ENCODE measurements around the gene ASB11.

ASB11 gene

DNA sequence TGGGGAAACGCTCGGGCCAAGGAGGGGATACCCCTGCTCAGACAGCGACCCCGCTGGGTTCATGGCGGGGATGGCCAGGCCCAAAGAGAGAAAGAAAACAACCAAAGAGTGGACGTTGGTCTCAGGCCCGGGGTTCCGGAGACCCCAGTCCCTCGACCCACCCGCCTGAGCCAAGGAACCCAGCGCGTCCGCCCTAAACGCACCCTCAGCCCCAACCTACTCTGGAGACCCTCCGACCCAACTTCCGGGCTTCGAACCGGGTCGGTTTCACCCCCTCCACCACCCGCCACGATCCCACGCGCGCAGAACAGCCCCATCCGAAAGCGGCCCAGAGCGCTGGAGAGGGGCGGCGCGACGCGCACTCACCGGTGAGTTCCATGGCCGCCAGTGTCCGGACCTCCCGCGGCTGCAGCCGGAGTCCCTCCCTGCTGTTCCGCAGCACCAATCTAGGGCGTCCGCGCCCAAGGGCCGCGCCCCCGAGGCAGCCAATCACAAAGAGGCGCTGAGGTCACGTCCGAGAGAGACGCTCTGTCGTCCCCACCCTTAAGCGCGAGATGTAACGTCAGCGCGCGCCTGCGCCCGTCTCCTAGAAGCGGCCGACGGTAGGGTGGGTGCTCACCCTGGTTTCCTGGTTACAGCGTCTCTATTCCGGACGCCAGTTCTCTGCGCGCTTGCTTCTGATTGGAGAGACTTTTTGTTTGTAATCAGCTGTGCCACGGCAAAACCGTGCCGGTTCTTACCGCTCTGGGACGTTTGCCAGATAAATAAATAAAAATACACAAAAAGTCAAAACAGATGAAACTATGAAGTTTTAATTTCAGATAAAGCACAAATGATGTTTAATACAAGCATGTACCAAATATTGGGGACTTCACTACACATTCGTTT lies 19.9 kb upstream of the ASB11 start, which contains the start of gene PIGA:
TSS of gene PIGA (minus strand) at position 389 of the 888 bp plus-strand sequence. CDS start 3,593 bp downstream, outside the sequence.
- Histone ChIP-seq H3K9ac (ENCODE audit: low read length) (peak within 1 kb of the TSS; percentile 73), H3K27me3 (ENCODE audit: control insufficient read depth, insufficient read depth, low read length) (peaks cover 31% of the 10 kb centered on the region), H3K36me3 (ENCODE audit: control insufficient read depth, insufficient read depth, low read length) (peaks cover 13% of the 10 kb centered on the region), H3K4me3 (ENCODE audit: low read depth, low read length) (peak within 1 kb of the TSS; percentile 85), H3K9me3 (ENCODE audit: control insufficient read depth, insufficient read depth, low read depth, low read length) (no peaks in the 10 kb centered on the region), H3K27ac (ENCODE audit: low read depth, low read length) (peak within 1 kb of the TSS; percentile 51; the same call in 1 of the 2 replicates), H3K4me1 (ENCODE audit: control insufficient read depth, insufficient read depth, low read length) (no peaks in the 10 kb centered on the region)

DNA sequence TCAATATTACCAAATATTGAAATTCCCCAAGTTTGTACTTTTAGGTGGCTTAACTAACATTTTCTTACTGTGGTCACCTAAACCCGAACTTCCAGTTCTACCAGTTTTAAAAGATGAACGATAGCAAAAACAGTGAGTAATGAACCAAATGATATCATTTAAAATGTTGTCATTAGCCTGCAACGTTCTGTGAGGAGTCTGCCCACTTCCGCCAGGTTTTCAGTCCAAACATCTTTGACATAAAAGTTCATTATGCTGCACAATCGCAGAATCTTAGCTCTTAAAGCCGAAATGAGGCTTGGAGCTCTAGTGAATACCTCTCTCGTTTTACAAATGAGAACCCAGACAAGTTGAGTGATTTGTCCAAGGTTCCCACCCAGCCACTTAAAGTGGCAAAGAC lies 19.1 kb upstream of the ASB11 start:
- Histone ChIP-seq H3K27me3 (ENCODE audit: control insufficient read depth, insufficient read depth, low read length) (peaks cover 27% of the 10 kb centered on the region), H3K9ac (ENCODE audit: low read length) (peak overlapping the region; percentile 73), H3K27ac (ENCODE audit: low read depth, low read length) (peak overlapping the region; percentile 51; the same call in 1 of the 2 replicates), H3K4me3 (ENCODE audit: low read depth, low read length) (peak overlapping the region; percentile 85), H3K9me3 (ENCODE audit: control insufficient read depth, insufficient read depth, low read depth, low read length) (no peaks in the 10 kb centered on the region), H3K4me1 (ENCODE audit: control insufficient read depth, insufficient read depth, low read length) (no peaks in the 10 kb centered on the region), H3K36me3 (ENCODE audit: control insufficient read depth, insufficient read depth, low read length) (peaks cover 16% of the 10 kb centered on the region)

DNA sequence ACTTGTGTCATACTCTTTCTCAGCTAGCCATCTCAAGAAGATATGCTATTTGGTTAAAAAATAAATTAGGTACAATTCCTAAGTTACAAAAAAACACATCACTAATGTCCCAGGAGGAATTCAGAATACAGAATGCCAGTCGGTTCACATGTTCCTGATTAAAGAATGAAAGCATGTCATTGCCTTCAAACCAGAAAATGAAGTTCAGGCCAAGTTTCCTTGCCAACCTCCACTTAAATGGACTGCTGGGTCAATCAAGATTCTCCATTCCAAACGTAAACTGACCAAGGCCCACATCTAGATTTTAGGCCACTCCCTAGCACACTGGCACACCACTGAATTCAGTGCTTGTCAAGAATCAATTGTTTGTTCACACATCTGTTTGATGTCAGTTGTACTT lies 13.4 kb upstream of the ASB11 start:
- H3K27me3 ChIP-seq (ENCODE audit: control insufficient read depth, insufficient read depth, low read length), result peaks cover 4% of the 10 kb centered on the region; the same call in 1 of the 2 replicates

DNA sequence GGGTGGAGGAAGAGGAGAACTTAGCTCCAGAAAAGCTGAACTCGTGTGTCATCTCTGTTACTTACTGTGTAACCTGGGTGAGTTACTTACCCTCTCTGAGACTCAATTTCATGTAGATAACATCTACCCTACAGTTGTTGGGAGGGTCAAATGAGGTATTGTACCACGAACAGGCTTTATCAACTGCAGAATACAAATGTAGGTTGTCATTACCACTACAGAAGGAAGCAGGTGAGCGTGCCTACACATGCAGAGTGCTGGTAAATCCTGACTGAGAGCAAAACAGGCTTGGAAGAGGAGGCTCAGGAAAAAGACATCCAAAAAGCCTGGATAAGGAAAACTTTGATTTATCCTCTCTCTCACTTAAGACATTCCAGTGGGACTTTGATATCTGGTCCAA lies 12.7 kb upstream of the ASB11 start:
- H3K27me3 ChIP-seq (ENCODE audit: control insufficient read depth, insufficient read depth, low read length), result peaks cover 8% of the 10 kb centered on the region; the same call in 1 of the 2 replicates
- H3K9ac ChIP-seq (ENCODE audit: low read length), result no peak overlapping the region
- H3K4me1 ChIP-seq (ENCODE audit: control insufficient read depth, insufficient read depth, low read length), result no peaks in the 10 kb centered on the region
- H3K36me3 ChIP-seq (ENCODE audit: control insufficient read depth, insufficient read depth, low read length), result peaks cover 45% of the 10 kb centered on the region
- no peak overlapping the region for H3K4me3 ChIP-seq (ENCODE audit: low read depth, low read length)
- no peak overlapping the region for H3K27ac ChIP-seq (ENCODE audit: low read depth, low read length)
- H3K9me3 ChIP-seq (ENCODE audit: control insufficient read depth, insufficient read depth, low read depth, low read length), result no peaks in the 10 kb centered on the region

More for the DNA sequence above, 13.4 kb upstream of the ASB11 start:
- H3K4me3 ChIP-seq (ENCODE audit: low read depth, low read length), result no peak overlapping the region
- peaks cover 38% of the 10 kb centered on the region for H3K36me3 ChIP-seq (ENCODE audit: control insufficient read depth, insufficient read depth, low read length)
- H3K9ac ChIP-seq (ENCODE audit: low read length), result no peak overlapping the region
- no peaks in the 10 kb centered on the region for H3K9me3 ChIP-seq (ENCODE audit: control insufficient read depth, insufficient read depth, low read depth, low read length)
- H3K4me1 ChIP-seq (ENCODE audit: control insufficient read depth, insufficient read depth, low read length), result no peaks in the 10 kb centered on the region
- no peak overlapping the region for H3K27ac ChIP-seq (ENCODE audit: low read depth, low read length)

GRCh38 chrX:15322472-15322871 lies 7.0 kb upstream of the ASB11 start:
- peaks cover 12% of the 10 kb centered on the region; the same call in 1 of the 2 replicates for H3K27me3 ChIP-seq (ENCODE audit: control insufficient read depth, insufficient read depth, low read length)
- H3K4me3 ChIP-seq (ENCODE audit: low read depth, low read length), result no peak overlapping the region
- H3K36me3 ChIP-seq (ENCODE audit: control insufficient read depth, insufficient read depth, low read length), result peaks cover 38% of the 10 kb centered on the region
- no peaks in the 10 kb centered on the region for H3K4me1 ChIP-seq (ENCODE audit: control insufficient read depth, insufficient read depth, low read length)
- no peak overlapping the region for H3K9ac ChIP-seq (ENCODE audit: low read length)
- H3K27ac ChIP-seq (ENCODE audit: low read depth, low read length), result no peak overlapping the region
- no peaks in the 10 kb centered on the region for H3K9me3 ChIP-seq (ENCODE audit: control insufficient read depth, insufficient read depth, low read depth, low read length)

GRCh38 chrX:15322072-15322471 lies 6.6 kb upstream of the ASB11 start:
- peaks cover 12% of the 10 kb centered on the region; the same call in 1 of the 2 replicates for H3K27me3 ChIP-seq (ENCODE audit: control insufficient read depth, insufficient read depth, low read length)
- H3K9me3 ChIP-seq (ENCODE audit: control insufficient read depth, insufficient read depth, low read depth, low read length), result no peaks in the 10 kb centered on the region
- H3K4me1 ChIP-seq (ENCODE audit: control insufficient read depth, insufficient read depth, low read length), result no peaks in the 10 kb centered on the region
- no peak overlapping the region for H3K9ac ChIP-seq (ENCODE audit: low read length)
- H3K36me3 ChIP-seq (ENCODE audit: control insufficient read depth, insufficient read depth, low read length), result peaks cover 38% of the 10 kb centered on the region
- no peak overlapping the region for H3K27ac ChIP-seq (ENCODE audit: low read depth, low read length)
- no peak overlapping the region for H3K4me3 ChIP-seq (ENCODE audit: low read depth, low read length)

DNA sequence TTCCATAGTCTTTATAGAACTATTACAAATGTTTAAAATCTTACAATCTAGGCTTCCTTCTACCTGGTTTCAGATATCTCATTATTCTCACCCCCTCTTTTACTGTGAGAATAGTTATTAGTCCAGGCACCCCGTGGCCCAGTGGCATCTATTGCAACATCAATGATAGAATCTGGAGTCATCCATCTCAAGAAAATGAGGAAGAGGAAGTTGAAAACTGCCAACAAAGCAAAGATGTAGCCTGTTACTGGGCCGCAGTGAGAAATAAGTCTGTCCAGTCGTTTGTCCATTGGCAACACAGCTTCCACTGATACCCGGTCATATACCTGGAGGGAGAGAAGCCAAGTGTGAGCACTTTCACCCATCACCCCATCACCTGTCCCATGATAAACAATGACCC lies 6.0 kb upstream of the ASB11 start:
- H3K9ac ChIP-seq (ENCODE audit: low read length), result no peak overlapping the region

DNA sequence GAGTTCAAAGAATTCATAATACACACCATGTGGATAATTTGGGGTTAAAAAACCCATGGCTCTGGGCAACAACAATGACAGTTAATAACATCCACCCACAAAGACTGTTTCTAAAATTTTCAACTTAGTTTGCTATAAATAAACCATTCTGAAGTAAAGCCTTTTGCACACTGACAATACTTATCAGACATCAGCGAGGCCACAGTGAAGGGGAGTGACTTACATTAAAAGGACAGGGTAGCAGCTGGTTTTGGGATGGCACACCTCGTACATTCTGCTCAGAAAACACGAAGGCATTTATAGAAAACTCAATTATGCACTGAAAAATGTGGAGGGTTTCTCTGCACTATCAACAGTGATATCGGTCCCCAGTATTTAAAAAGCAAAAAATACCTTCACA lies 4.9 kb upstream of the ASB11 start:
- no peak overlapping the region for H3K27ac ChIP-seq (ENCODE audit: low read depth, low read length)
- no peak overlapping the region for H3K9ac ChIP-seq (ENCODE audit: low read length)
- H3K4me3 ChIP-seq (ENCODE audit: low read depth, low read length), result no peak overlapping the region
- H3K27me3 ChIP-seq (ENCODE audit: control insufficient read depth, insufficient read depth, low read length), result peaks cover 12% of the 10 kb centered on the region; the same call in 1 of the 2 replicates
- H3K36me3 ChIP-seq (ENCODE audit: control insufficient read depth, insufficient read depth, low read length), result peaks cover 38% of the 10 kb centered on the region
- H3K4me1 ChIP-seq (ENCODE audit: control insufficient read depth, insufficient read depth, low read length), result no peaks in the 10 kb centered on the region
- no peaks in the 10 kb centered on the region for H3K9me3 ChIP-seq (ENCODE audit: control insufficient read depth, insufficient read depth, low read depth, low read length)

More for the DNA sequence above, 6.0 kb upstream of the ASB11 start:
- H3K27me3 ChIP-seq (ENCODE audit: control insufficient read depth, insufficient read depth, low read length), result peaks cover 12% of the 10 kb centered on the region; the same call in 1 of the 2 replicates
- peaks cover 38% of the 10 kb centered on the region for H3K36me3 ChIP-seq (ENCODE audit: control insufficient read depth, insufficient read depth, low read length)
- no peak overlapping the region for H3K4me3 ChIP-seq (ENCODE audit: low read depth, low read length)
- no peaks in the 10 kb centered on the region for H3K4me1 ChIP-seq (ENCODE audit: control insufficient read depth, insufficient read depth, low read length)
- no peaks in the 10 kb centered on the region for H3K9me3 ChIP-seq (ENCODE audit: control insufficient read depth, insufficient read depth, low read depth, low read length)
- H3K27ac ChIP-seq (ENCODE audit: low read depth, low read length), result no peak overlapping the region

- Histone ChIP-seq H3K36me3 (ENCODE audit: control insufficient read depth, insufficient read depth, low read length) (peaks cover 28% of the 10 kb centered on the region), H3K27ac (ENCODE audit: low read depth, low read length) (no peak overlapping the region), H3K9ac (ENCODE audit: low read length) (no peak overlapping the region), H3K27me3 (ENCODE audit: control insufficient read depth, insufficient read depth, low read length) (peaks cover 10% of the 10 kb centered on the region; the same call in 1 of the 2 replicates), H3K4me3 (ENCODE audit: low read depth, low read length) (no peak overlapping the region), H3K4me1 (ENCODE audit: control insufficient read depth, insufficient read depth, low read length) (no peaks in the 10 kb centered on the region), H3K9me3 (ENCODE audit: control insufficient read depth, insufficient read depth, low read depth, low read length) (no peaks in the 10 kb centered on the region)
Measured at GRCh38 chrX:15319075-15319474, 3.6 kb upstream of the ASB11 start.

- Histone ChIP-seq H3K27ac (ENCODE audit: low read depth, low read length) (no peak overlapping the region), H3K9me3 (ENCODE audit: control insufficient read depth, insufficient read depth, low read depth, low read length) (no peaks in the 10 kb centered on the region), H3K4me1 (ENCODE audit: control insufficient read depth, insufficient read depth, low read length) (no peaks in the 10 kb centered on the region), H3K4me3 (ENCODE audit: low read depth, low read length) (no peak overlapping the region), H3K9ac (ENCODE audit: low read length) (no peak overlapping the region), H3K36me3 (ENCODE audit: control insufficient read depth, insufficient read depth, low read length) (no peaks in the 10 kb centered on the region), H3K27me3 (ENCODE audit: control insufficient read depth, insufficient read depth, low read length) (peaks cover 9% of the 10 kb centered on the region; the same call in 1 of the 2 replicates)
Measured at GRCh38 chrX:15314472-15314871, 968 bp downstream of the ASB11 start.

DNA sequence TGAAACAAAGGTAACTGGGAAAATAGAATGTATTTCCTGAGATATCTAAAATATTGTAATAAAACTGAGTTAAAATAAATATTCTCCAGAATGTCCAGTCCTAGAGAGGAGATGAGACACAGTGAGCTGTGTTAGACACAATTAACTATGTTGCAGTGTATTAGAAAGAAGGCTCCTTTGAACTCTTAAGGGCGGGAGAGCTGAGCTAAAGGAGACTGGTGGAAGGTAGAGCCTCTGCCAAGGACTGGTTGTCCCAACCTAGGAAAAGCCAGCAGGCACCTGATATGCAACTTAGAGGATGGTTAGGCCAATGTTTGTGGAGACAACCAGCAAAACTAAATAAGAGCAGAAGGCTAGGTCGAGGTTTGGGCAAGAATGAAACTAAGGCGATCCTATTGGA lies 4.3 kb downstream of the ASB11 start:
- Histone ChIP-seq H3K4me1 (ENCODE audit: control insufficient read depth, insufficient read depth, low read length) (no peaks in the 10 kb centered on the region), H3K4me3 (ENCODE audit: low read depth, low read length) (no peak overlapping the region), H3K36me3 (ENCODE audit: control insufficient read depth, insufficient read depth, low read length) (no peaks in the 10 kb centered on the region), H3K9me3 (ENCODE audit: control insufficient read depth, insufficient read depth, low read depth, low read length) (no peaks in the 10 kb centered on the region), H3K9ac (ENCODE audit: low read length) (no peak overlapping the region), H3K27ac (ENCODE audit: low read depth, low read length) (no peak overlapping the region), H3K27me3 (ENCODE audit: control insufficient read depth, insufficient read depth, low read length) (peaks cover 20% of the 10 kb centered on the region)
